ENCODE results near the gene BFSP1.

The BFSP1 gene

DNA sequence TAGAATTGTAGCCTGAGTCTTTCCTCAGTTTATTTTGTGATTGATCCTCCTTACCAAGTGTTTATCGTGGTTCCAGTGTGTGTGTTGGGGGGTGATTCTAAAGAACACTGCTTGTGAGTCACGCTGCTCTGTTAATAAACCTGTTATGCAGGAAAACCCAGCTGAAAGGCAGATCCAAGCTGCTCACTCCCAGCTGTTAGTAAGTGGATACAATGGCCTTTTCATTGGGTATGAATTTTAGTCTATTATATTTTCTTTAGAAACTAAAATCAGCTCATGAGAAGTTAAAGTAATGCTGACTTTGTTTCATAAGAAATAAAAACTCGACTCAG lies 26.5 kb upstream of the BFSP1 start:
- peak; percentile 56 for DNase-seq (ENCODE audit: low spot score)

- DNase-seq (ENCODE audit: low spot score): no peak
These were observed 25.9 kb upstream of the BFSP1 start for GRCh38 chr20:17556837-17557674.

GRCh38 chr20:17555106-17555505 lies 23.9 kb upstream of the BFSP1 start:
- no peak for DNase-seq (ENCODE audit: low spot score)

GRCh38 chr20:17549131-17549530 lies 18.0 kb upstream of the BFSP1 start:
- no peak for DNase-seq (ENCODE audit: low spot score)

GRCh38 chr20:17545127-17545526 lies 13.9 kb upstream of the BFSP1 start:
- no peak for DNase-seq (ENCODE audit: low spot score)

- peak; percentile 33 for DNase-seq (ENCODE audit: low spot score)
These were observed 12.5 kb upstream of the BFSP1 start for GRCh38 chr20:17543531-17544131.

DNA sequence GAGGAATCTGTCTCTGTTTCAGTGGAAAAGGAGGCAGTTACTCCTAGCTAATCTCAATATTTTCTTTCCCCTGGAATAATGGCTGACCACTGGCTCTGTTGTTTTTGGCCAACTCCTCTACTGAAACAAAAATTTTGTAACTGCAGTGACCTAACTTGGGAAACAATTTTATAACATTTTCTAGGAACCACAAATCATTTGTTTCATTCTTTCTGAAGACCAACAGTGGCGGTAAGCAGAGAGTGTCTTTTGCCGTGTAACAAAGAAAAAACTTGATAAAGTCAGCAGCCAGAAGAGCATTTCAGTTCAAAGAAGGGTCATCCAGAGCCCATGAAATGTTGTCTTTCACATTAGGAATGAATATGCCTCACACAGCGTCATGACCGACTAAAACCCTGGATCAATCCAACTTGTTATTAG lies 11.8 kb upstream of the BFSP1 start:
- peak; percentile 53 for DNase-seq (ENCODE audit: low spot score)

DNA sequence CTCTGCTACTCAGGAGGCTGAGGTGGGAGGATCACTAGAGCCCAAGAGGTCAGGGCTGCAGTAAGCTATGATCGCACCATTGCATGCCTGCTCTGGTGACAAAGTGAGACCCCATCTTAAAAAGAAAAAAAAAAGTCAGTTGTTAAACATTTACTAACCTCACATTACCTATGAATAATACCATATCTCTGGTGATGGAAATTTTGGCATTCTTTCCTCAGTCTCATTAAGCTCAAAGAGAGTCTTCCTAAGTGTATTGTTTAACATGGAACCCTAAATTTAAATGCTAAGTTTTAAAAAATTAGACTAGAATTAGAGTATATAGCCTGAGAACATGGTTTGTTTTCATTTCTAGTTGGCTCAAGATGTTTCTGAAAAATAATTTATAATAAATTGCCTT lies 11.3 kb upstream of the BFSP1 start:
- DNase-seq (ENCODE audit: low spot score): no peak

DNA sequence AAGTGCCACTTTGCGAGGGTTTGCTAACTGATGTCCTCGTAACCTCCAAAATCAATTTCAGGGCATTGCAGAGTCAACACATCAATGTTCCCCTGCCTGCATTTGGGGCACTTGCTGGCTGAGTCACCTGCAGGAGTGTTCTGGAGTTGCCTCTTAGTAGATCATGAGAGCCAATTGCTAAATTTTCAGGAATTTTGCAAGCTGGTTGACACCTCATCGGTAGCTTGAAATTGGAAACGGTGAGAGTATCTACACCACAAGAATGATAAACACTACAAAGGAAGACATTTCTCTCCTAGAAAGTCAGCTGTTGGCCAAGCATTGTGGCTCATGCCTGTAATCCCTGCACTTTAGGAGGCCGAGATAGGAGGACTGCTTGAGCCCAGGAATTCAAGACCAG lies 10.8 kb upstream of the BFSP1 start:
- peak; percentile 48 for DNase-seq (ENCODE audit: low spot score)

DNA sequence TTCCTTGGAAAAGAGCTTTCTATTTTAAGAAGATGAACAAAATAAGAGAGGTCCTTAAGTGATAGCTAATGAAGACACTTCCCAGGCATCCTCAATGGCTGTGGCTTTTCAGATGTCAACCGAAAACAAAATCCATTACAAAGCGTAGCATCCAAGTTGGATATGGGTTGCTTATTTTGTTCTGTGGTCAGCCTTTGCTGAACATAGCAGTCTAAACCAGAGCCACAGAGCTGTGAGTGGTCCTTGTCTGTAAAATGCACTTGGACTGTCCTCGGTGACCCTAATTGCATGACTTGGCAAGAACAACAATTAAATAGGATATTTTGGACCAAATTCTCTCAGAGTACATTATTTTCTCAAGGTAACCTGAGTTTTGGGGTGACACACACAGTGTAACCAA lies 10.4 kb upstream of the BFSP1 start:
- DNase-seq (ENCODE audit: low spot score): no peak

GRCh38 chr20:17538517-17539170 lies 7.5 kb upstream of the BFSP1 start:
- no peak for DNase-seq (ENCODE audit: low spot score)

DNA sequence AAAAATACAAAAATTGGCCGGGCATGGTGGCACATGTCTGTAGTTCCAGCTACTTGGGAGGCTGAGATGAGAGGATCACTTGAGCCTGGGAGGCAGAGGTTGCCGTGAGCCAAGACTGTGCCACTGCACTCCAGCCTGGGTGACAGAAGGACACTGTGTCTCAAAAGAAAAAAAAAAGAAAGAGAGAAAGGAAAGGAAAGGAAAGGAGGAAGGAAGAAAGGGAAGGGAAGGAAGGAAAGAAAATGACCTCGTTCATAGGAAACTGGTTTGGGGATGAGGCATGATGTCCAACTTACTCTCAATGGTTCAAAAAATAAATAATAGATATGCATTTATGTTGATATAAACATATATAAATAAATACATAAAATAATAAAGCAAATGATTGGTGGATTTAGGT lies 6.8 kb upstream of the BFSP1 start:
- DNase-seq (ENCODE audit: low spot score): no peak

GRCh38 chr20:17536944-17537444 lies 5.8 kb upstream of the BFSP1 start:
- DNase-seq (ENCODE audit: low spot score): peak; percentile 76

DNA sequence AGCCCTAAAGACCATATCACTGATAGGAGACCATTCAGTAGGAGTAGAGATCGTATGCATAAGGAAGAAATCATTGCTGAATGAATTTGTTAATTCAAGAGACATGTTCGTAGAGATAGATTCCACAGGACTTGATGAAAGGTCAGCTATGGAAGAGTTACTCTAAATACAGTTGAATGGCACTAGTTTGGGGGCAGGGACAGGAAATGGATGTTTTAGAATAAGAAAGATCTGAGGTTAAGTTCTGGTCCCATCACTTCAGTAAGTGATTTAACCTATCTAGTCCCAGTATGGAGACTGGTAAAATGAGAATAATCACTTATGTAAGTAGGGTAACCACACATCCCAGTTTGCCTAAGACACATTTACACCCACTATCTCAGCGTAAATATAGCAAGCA lies 2.9 kb upstream of the BFSP1 start:
- no peak for DNase-seq (ENCODE audit: low spot score)

GRCh38 chr20:17533396-17533795 lies 2.2 kb upstream of the BFSP1 start:
- peak; percentile 64 for DNase-seq (ENCODE audit: low spot score)

GRCh38 chr20:17531665-17532025 lies 466 bp upstream of the BFSP1 start:
- no peak for DNase-seq (ENCODE audit: low spot score)

- no peak for DNase-seq (ENCODE audit: low spot score)
These were observed 1.0 kb downstream of the BFSP1 start for GRCh38 chr20:17530153-17530552.

DNA sequence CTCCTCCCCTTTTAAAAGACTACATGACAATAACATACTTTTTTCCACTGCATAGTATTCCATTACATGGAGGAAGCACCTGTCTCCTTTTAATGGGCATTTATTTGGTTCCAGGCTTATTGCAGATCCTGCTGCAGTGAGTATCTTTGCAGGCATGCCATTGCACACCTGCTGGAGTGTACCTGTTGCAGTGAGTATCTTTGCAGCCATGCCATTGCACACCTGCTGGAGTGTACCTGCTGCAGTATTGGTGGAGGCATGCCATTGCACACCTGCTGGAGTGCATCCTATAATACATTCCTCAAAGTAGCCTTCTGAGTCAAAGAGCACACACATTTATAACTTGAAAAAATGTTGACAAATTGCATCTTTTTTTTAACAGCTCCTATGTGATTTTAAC lies 1.6 kb downstream of the BFSP1 start:
- DNase-seq (ENCODE audit: low spot score): no peak

DNA sequence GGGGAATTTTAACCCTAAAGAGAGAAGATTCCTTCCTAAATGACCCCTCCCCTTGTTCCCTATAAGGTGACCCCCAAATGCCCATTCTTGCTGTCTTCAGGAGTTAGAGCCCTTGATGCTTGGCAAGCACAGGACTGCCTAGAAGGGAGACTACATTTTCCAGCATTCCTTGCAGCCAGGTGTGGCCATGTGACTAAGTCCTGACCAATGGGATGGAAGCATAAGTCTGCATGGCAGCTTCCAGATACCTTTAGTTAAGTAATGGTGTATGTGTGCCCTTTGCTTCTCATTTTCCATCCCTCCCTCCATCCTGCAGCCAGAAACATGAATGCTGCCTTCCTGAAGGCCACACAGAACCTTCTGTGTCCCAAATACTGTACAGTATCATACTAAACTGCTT lies 5.5 kb downstream of the BFSP1 start:
- no peak for DNase-seq (ENCODE audit: low spot score)

DNA sequence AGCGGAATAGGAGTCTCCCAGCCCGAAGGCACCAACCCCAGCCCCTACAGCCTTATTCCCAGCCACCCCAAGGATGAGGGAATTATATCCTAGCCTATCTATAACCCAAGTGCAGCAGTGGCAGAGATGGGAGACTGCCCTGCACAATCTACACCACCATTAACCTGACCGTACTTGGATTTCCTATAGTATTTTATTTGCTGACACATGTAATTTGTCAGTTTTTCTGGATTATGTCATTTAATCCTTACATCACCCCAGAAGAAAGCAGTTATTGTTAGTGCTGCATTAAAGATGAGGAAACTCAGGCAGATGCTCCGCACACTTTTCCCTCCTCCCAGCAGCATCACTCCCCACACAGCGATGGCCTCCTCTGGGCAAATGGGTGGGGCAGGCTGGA lies 6.0 kb downstream of the BFSP1 start:
- DNase-seq (ENCODE audit: low spot score): no peak

GRCh38 chr20:17524560-17524959 lies 6.6 kb downstream of the BFSP1 start:
- no peak for DNase-seq (ENCODE audit: low spot score)

GRCh38 chr20:17523326-17523725 lies 7.9 kb downstream of the BFSP1 start:
- no peak for DNase-seq (ENCODE audit: low spot score)

- no peak for DNase-seq (ENCODE audit: low spot score)
These were observed 8.7 kb downstream of the BFSP1 start for GRCh38 chr20:17522528-17522927.

All from AG08396 (cell line).